A549 (cell line): ENCODE data around the gene CHMP1B. TPM values are rescaled to one million over a fixed set of nuclear protein-coding genes. Genes with fewer than 3 reads are reported as not detected.
A peak's percentile ranks its signal among the peaks of the same experiment; 100 is the strongest.

Experiments
- ATAC-seq, 2 experiments: fragments of 200-7000 bp in 1 of 2; fragments of >200 bp in 1 of 2; cut with Nextera tagmentation in 1 of 2; cut with Tn5 transposase in 1 of 2; 3 replicates each; pipeline versions ENCODE4 v1.8.0 to v1.9.1; 2018 to 2020; ENCODE audit warnings: mild to moderate bottlenecking in 1 of 2, moderate library complexity in 1 of 2
- CTCF ChIA-PET: fragments of 300-600 bp; sonication (Branson Sonifier 250); formaldehyde crosslinking; extraction: SDS; loops from one replicate; lab custom pipeline; 2021; ENCODE audit warnings: antibody characterized with exemption, inconsistent platforms; lab: Yijun Ruan, JAX
- POLR2A ChIA-PET: fragments of 350-600 bp; formaldehyde crosslinking; extraction: SDS; loops from one replicate; lab custom pipeline; 2021; ENCODE audit warnings: antibody characterized with exemption, inconsistent platforms; lab: Yijun Ruan, JAX
- DNase-seq, 2 experiments: peaks; one replicate each; pipeline versions ENCODE4 v3.0.0 to v3.0.0-alpha.2; 2011 to 2016; ENCODE audit warnings: low read depth in 1 of 2, low spot score in 1 of 2
- FAIRE-seq: peaks from 2 replicates; lab custom pipeline; 2011; peaks lifted over from hg19 to GRCh38; lab: Jason Lieb, UNC
- H3K27ac ChIP-seq, 2 experiments: fragments of >200 bp; sonication (Bioruptor Twin); formaldehyde crosslinking; 3 replicates each; pipeline ENCODE4 v1.5.1; 2016 to 2017
- H3K4me1 ChIP-seq: fragments of >200 bp; sonication (Bioruptor Twin); formaldehyde crosslinking; 3 replicates; pipeline ENCODE4 v1.6.1; 2016
- H3K4me2 ChIP-seq: fragments of >200 bp; sonication (Bioruptor Twin); formaldehyde crosslinking; 3 replicates; pipeline ENCODE4 v1.6.1; 2016
- H3K4me3 ChIP-seq: fragments of >200 bp; sonication (Bioruptor Twin); formaldehyde crosslinking; 3 replicates; pipeline ENCODE4 v1.5.1; 2016
- H3K9me3 ChIP-seq: fragments of >200 bp; sonication (Bioruptor Twin); formaldehyde crosslinking; 3 replicates; pipeline ENCODE4 v1.6.1; 2016
- CBX8 ChIP-seq: fragments of 200-600 bp; sonication (generic); IDR thresholded peaks from 2 replicates; pipeline ENCODE4 v1.6.1; 2016
- CEBPB ChIP-seq, 2 experiments: fragments of >200 bp in 1 of 2; sonication (Bioruptor Twin) in 1 of 2; formaldehyde crosslinking in 1 of 2; IDR thresholded peaks; 2 replicates each; pipeline ENCODE4 v1.6.1; 2012 to 2016
- EP300 ChIP-seq, 2 experiments: fragments of >200 bp; sonication (Bioruptor Twin); formaldehyde crosslinking; IDR thresholded peaks; 2 replicates in 1 of 2; 3 replicates in 1 of 2; pipeline ENCODE4 v1.6.1; 2016 to 2017
- FOSL2 ChIP-seq, 2 experiments: fragments of 450-650 bp in 1 of 2; fragments of >200 bp in 1 of 2; sonication (Bioruptor Twin) in 1 of 2; formaldehyde crosslinking; IDR thresholded peaks; 2 replicates each; pipeline versions ENCODE4 v1.5.0 to v1.6.1; 2016 to 2020; ENCODE audit warnings: mild to moderate bottlenecking in 1 of 2, moderate library complexity in 1 of 2
- FOXS1 ChIP-seq: fragments of 250-450 bp; sonication (Bioruptor Pico); IDR thresholded peaks from 2 replicates; pipeline ENCODE4 v1.5.0; 2020; ENCODE audit warnings: mild to moderate bottlenecking, moderate library complexity
- GATA3 ChIP-seq: IDR thresholded peaks from 2 replicates; pipeline ENCODE4 v1.6.1; 2012; ENCODE audit warnings: borderline replicate concordance
- HDAC2 ChIP-seq: fragments of 200-600 bp; sonication (generic); IDR thresholded peaks from 2 replicates; pipeline ENCODE4 v1.6.1; 2016
- HEYL ChIP-seq: fragments of 250-450 bp; sonication (Bioruptor Pico); IDR thresholded peaks from 2 replicates; pipeline ENCODE4 v1.8.0; 2021; ENCODE audit warnings: mild to moderate bottlenecking, moderate library complexity
- HOXB5 ChIP-seq: fragments of 250-450 bp; sonication (Bioruptor Pico); IDR thresholded peaks from 2 replicates; pipeline ENCODE4 v1.5.0; 2020; ENCODE audit warnings: mild to moderate bottlenecking, moderate library complexity
- JUNB ChIP-seq: fragments of >200 bp; sonication (Bioruptor Twin); formaldehyde crosslinking; IDR thresholded peaks from 2 replicates; pipeline ENCODE4 v1.6.1; 2016
- KDM1A ChIP-seq: fragments of 200-600 bp; sonication (generic); IDR thresholded peaks from 2 replicates; pipeline ENCODE4 v1.6.1; 2016; ENCODE audit warnings: low read depth, mild to moderate bottlenecking
- MAFK ChIP-seq: fragments of 450-650 bp; IDR thresholded peaks from 2 replicates; pipeline ENCODE4 v1.6.1; 2014; ENCODE audit not compliant: partially characterized antibody
- MAZ ChIP-seq: fragments of 150-350 bp; IDR thresholded peaks from 2 replicates; pipeline ENCODE4 v1.6.1; 2014; ENCODE audit warnings: antibody characterized with exemption, low read depth, low read length, borderline replicate concordance
- MYC ChIP-seq: IDR thresholded peaks from 2 replicates; pipeline ENCODE4 v1.6.1; 2012; ENCODE audit warnings: mild to moderate bottlenecking, inconsistent platforms, low read length, improper control_type of control experiment, borderline replicate concordance
- NPAS2 ChIP-seq: fragments of 250-450 bp; sonication (Bioruptor Pico); IDR thresholded peaks from 2 replicates; pipeline ENCODE4 v1.8.0; 2022; ENCODE audit warnings: mild to moderate bottlenecking, moderate library complexity, borderline replicate concordance
- NR3C1 ChIP-seq: fragments of >200 bp; sonication (Bioruptor Twin); formaldehyde crosslinking; IDR thresholded peaks from 3 replicates; pipeline ENCODE4 v1.6.1; 2017
- POLR2A ChIP-seq: IDR thresholded peaks from 2 replicates; pipeline ENCODE4 v1.6.1; 2012; ENCODE audit warnings: mild to moderate bottlenecking, low read length
- POLR2AphosphoS2 ChIP-seq: conservative IDR thresholded peaks from 2 replicates; pipeline ENCODE4 v1.6.1; 2012; ENCODE audit warnings: low read length, improper control_type of control experiment, inconsistent platforms
- RAD21 ChIP-seq, 2 experiments: fragments of >200 bp in 1 of 2; sonication (Bioruptor Twin) in 1 of 2; formaldehyde crosslinking in 1 of 2; IDR thresholded peaks in 1 of 2; conservative IDR thresholded peaks in 1 of 2; 2 replicates in 1 of 2; 3 replicates in 1 of 2; pipeline ENCODE4 v1.6.1; 2012 to 2018; ENCODE audit warnings: inconsistent platforms in 1 of 2
- RCOR1 ChIP-seq: fragments of 150-350 bp; IDR thresholded peaks from 2 replicates; pipeline ENCODE4 v1.6.1; 2014; ENCODE audit warnings: antibody characterized with exemption, low read length, low read depth
- SREBF2 ChIP-seq: fragments of 450-650 bp; IDR thresholded peaks from 2 replicates; pipeline ENCODE4 v1.6.1; 2014; ENCODE audit warnings: mild to moderate bottlenecking, moderate library complexity
- TFCP2L1 ChIP-seq: fragments of 250-450 bp; sonication (Bioruptor Pico); IDR thresholded peaks from 2 replicates; pipeline ENCODE4 v1.5.0; 2021; ENCODE audit warnings: mild to moderate bottlenecking
- TP53 ChIP-seq: fragments of 250-450 bp; sonication (Bioruptor Pico); IDR thresholded peaks from 2 replicates; pipeline ENCODE4 v1.5.0; 2021; ENCODE audit warnings: mild to moderate bottlenecking, moderate library complexity
- ZC3H11A ChIP-seq: fragments of 450-650 bp; IDR thresholded peaks from 2 replicates; pipeline ENCODE4 v1.6.1; 2014; ENCODE audit warnings: antibody characterized with exemption, mild to moderate bottlenecking
- ZSCAN20 ChIP-seq: fragments of 250-450 bp; sonication (Bioruptor Pico); IDR thresholded peaks from 2 replicates; pipeline ENCODE4 v1.8.0; 2022; ENCODE audit warnings: mild to moderate bottlenecking, moderate library complexity
- WGBS: methylation state at CpG from one replicate; pipeline ENCODE4 v1.1.6; 2017; ENCODE audit errors: missing lambda C conversion rate; 5-methylcytosine and 5-hydroxymethylcytosine counted together
- polyA plus RNA-seq, 4 experiments: library from polyadenylated mRNA; depleted of rRNA in 3 of 4; stranded (reverse); fragments of >200 nt; fragmentation: RNase III in 1 of 4; extraction: RNeasy Plus Mini Kit Qiagen cat#74134 plus additional on column Dnase treatment in 1 of 4; gene quantifications; 2 replicates in 3 of 4; 3 replicates in 1 of 4; pipeline ENCODE4 v1.2.3, GENCODE V29; 2011 to 2017
- TF ChIP-seq, protein P1 (sequence below): fragments of 450-650 bp; IDR thresholded peaks from 2 replicates; pipeline ENCODE4 v1.6.1; 2014; ENCODE audit warnings: antibody characterized with exemption
- TF ChIP-seq, protein P2 (sequence below): fragments of >200 bp; sonication (Bioruptor Twin); formaldehyde crosslinking; IDR thresholded peaks from 3 replicates; pipeline ENCODE4 v1.5.1; 2016
- TF ChIP-seq, protein P3 (sequence below): fragments of >200 bp; sonication (Bioruptor Twin); formaldehyde crosslinking; IDR thresholded peaks from 3 replicates; pipeline ENCODE4 v1.6.1; 2016

Gene CHMP1B
- polyA plus RNA-seq, 2 of the 4 experiments (the other 2 are of a cell fraction): 44.9 to 60.8 TPM

DNA sequence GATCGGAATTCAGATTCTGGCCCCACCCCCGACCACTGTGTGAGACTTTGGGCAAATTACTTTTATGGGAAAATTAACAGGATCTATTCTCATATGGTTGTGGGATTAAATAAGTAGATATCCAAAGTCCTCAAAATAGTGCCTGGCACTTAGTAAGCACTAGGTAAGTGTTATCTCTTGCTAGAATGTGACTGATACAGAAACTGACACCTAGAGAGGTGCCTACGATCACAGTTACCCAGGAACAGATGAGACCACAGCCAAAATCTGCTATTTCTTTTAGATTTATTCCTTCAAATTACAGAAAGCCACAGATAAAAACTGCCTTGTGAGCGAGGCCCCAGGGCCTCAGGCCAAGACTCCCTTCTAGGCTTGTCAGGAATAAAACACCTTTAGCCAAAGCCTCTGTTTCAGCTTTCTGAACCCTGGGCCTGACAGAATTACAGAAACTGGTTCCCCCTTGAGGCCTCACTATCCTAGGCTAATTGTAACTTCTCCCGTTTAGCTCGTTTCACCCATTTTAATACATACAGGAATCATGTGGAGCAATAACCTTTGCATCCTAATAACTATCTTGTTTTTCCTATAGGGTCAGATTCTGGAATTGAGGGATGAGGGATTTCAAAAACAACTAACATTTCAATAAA is 22.3 kb upstream of the CHMP1B start:
- no peak for FAIRE-seq
- ChIA-PET CTCF (interaction anchor here (1.0 to 2.9 kb wide), 4 partner anchors 8 to 174 kb away, joined by 3 to 8 read pairs (median 3); no protein-coding TSS in a partner anchor), POLR2A (no interaction called here)

DNA sequence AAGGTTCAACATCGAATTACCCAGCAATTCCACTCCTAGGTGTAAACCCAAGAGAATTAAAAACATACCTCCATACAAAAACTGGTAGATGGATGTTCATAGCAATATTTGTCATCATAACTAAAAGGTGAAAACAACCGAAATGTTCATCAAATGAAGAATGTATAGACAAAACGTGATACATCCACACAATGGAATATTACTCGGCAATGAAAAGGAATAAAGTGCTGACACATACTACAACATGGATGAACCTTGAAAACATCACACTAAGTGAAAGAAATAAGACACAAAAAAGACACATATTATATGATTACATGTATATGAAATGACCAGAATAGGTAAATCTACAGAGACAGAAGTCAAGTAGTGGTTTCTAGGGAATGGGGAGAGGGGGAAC is 20.6 kb upstream of the CHMP1B start:
- TF ChIP-seq NPAS2 (CRISPR knock-in tag) (no peak), MAFK (peak; percentile 17)
- TF ChIP-seq, all 56 proteins: peak for 1
- DNase-seq (no peak), FAIRE-seq (no peak), ATAC-seq (no peak)
- no peaks in the 10 kb centered on the region for H3K9me3 ChIP-seq
- H3K4me3 ChIP-seq: no peak overlapping the region
- ChIA-PET POLR2A (no interaction called here), CTCF (interaction anchor here (2.9 kb wide), 1 partner anchor 10 kb away, joined by 8 read pairs; no protein-coding TSS in a partner anchor)
- WGBS: 80% methylated on average over 4 of the region's 4 CpGs
- peaks cover 7% of the 10 kb centered on the region; the same call in 2 of the 3 replicates for H3K4me1 ChIP-seq
- H3K4me2 ChIP-seq: no peak overlapping the region
- no peak overlapping the region for H3K27ac ChIP-seq

More for the DNA sequence above, 22.3 kb upstream of the CHMP1B start:
- Histone ChIP-seq H3K27ac (no peak overlapping the region), H3K4me1 (no peaks in the 10 kb centered on the region), H3K4me2 (no peak overlapping the region), H3K9me3 (no peaks in the 10 kb centered on the region), H3K4me3 (no peak overlapping the region)
- TF ChIP-seq MAZ (no peak), FOSL2 (IDR thresholded peaks at IDR 0.05) (no peak), FOSL2 (CRISPR knock-in tag; IDR thresholded peaks at IDR 0.05) (no peak), POLR2AphosphoS2 (no peak), TP53 (no peak), NR3C1 (no peak), GATA3 (no peak), ZC3H11A (no peak), POLR2A (no peak), ZSCAN20 (CRISPR knock-in tag) (no peak), MAFK (no peak), EP300 (IDR thresholded peaks at IDR 0.05) (no peak), HDAC2 (no peak), NPAS2 (CRISPR knock-in tag) (no peak), CEBPB (IDR thresholded peaks at IDR 0.05) (no peak), HEYL (CRISPR knock-in tag) (no peak)
- TF ChIP-seq, protein P1, sequence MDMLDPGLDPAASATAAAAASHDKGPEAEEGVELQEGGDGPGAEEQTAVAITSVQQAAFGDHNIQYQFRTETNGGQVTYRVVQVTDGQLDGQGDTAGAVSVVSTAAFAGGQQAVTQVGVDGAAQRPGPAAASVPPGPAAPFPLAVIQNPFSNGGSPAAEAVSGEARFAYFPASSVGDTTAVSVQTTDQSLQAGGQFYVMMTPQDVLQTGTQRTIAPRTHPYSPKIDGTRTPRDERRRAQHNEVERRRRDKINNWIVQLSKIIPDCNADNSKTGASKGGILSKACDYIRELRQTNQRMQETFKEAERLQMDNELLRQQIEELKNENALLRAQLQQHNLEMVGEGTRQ: no peak
- TF ChIP-seq, protein P2, sequence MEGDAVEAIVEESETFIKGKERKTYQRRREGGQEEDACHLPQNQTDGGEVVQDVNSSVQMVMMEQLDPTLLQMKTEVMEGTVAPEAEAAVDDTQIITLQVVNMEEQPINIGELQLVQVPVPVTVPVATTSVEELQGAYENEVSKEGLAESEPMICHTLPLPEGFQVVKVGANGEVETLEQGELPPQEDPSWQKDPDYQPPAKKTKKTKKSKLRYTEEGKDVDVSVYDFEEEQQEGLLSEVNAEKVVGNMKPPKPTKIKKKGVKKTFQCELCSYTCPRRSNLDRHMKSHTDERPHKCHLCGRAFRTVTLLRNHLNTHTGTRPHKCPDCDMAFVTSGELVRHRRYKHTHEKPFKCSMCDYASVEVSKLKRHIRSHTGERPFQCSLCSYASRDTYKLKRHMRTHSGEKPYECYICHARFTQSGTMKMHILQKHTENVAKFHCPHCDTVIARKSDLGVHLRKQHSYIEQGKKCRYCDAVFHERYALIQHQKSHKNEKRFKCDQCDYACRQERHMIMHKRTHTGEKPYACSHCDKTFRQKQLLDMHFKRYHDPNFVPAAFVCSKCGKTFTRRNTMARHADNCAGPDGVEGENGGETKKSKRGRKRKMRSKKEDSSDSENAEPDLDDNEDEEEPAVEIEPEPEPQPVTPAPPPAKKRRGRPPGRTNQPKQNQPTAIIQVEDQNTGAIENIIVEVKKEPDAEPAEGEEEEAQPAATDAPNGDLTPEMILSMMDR: no peak
- WGBS: 96% methylated on average over 6 of the region's 6 CpGs
- DNase-seq (no peak), ATAC-seq (no peak)

DNA sequence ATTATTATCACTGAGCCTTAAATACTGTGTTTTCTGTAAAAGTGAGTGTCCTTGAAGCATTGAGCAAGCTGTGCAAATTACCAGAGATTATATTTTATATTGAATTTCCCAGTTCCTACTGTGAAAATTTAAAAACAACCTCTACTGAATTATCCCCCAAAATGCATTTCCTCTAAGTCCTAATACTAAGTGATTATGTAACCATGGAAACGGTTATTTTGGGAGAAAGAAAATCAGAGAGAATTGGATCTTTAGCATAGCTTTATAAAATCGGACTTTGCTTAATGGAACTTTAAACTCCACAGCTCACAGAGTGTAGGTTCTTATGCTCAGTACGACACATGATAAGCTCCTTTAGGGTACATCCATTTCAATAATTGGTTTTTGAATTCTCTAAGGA is 19.3 kb upstream of the CHMP1B start:
- DNase-seq (no peak), FAIRE-seq (no peak), ATAC-seq (no peak)
- H3K4me1 ChIP-seq: peaks cover 17% of the 10 kb centered on the region; the same call in 2 of the 3 replicates
- ChIA-PET CTCF (interaction anchor here (1.8 kb wide), 2 partner anchors 19 to 99 kb away, joined by 5 read pairs; no protein-coding TSS in a partner anchor), POLR2A (interaction anchor here (0.6 kb wide), 1 partner anchor 9 kb away, joined by 5 read pairs; no protein-coding TSS in a partner anchor)
- H3K4me2 ChIP-seq: no peak overlapping the region
- H3K9me3 ChIP-seq: no peaks in the 10 kb centered on the region
- no peak overlapping the region for H3K4me3 ChIP-seq
- no peak overlapping the region for H3K27ac ChIP-seq
- WGBS: 77% methylated on average over 3 of the region's 3 CpGs
- no peak for TF ChIP-seq SREBF2
- TF ChIP-seq KDM1A: no peak
- TF ChIP-seq, protein P3, sequence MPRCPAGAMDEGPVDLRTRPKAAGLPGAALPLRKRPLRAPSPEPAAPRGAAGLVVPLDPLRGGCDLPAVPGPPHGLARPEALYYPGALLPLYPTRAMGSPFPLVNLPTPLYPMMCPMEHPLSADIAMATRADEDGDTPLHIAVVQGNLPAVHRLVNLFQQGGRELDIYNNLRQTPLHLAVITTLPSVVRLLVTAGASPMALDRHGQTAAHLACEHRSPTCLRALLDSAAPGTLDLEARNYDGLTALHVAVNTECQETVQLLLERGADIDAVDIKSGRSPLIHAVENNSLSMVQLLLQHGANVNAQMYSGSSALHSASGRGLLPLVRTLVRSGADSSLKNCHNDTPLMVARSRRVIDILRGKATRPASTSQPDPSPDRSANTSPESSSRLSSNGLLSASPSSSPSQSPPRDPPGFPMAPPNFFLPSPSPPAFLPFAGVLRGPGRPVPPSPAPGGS: no peak
- TF ChIP-seq JUNB: no peak
- TF ChIP-seq FOXS1 (CRISPR knock-in tag): no peak
- TF ChIP-seq, protein P2: no peak
- no peak for TF ChIP-seq HOXB5 (CRISPR knock-in tag)
- no peak for TF ChIP-seq FOSL2 (IDR thresholded peaks at IDR 0.05)
- no peak for TF ChIP-seq FOSL2 (CRISPR knock-in tag; IDR thresholded peaks at IDR 0.05)
- no peak for TF ChIP-seq MYC
- TF ChIP-seq GATA3: no peak
- TF ChIP-seq RAD21 (conservative IDR thresholded peaks at IDR 0.05 in 1 of 2, IDR thresholded peaks at IDR 0.05 in 1 of 2): no peak
- TF ChIP-seq NPAS2 (CRISPR knock-in tag): no peak
- TF ChIP-seq TFCP2L1 (CRISPR knock-in tag): no peak
- TF ChIP-seq CBX8: no peak
- no peak for TF ChIP-seq RCOR1
- no peak for TF ChIP-seq HEYL (CRISPR knock-in tag)
